ENCODE data around the gene AFAP1. TPM values are rescaled to one million over a fixed set of nuclear protein-coding genes. Genes with fewer than 3 reads are reported as not detected.

AFAP1 gene
- total and polyA plus RNA-seq, 2 of the 8 experiments (the other 6 are each of a cell fraction or from before 2014, with no cell fraction given), result 3.6 to 18.2 TPM

DNA sequence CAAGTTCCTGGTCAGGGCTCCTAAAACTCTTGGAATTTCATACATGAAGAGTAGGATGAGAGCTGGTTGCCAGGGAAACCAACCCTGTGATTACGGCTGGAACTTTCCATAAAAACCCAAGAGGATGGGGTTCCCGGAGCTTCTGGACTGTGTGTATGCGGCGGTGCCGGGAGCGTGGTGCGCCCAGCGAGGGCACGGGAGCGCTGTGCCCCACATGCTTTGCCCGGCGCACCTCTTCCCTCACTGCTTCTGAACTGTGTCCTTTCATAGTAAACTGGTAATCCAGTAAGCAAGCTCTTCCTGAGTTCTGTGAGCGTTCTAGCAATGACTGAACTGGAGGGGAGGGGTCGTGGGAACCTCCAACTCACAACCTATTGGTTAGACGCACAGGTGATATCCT, 152.6 kb downstream of the AFAP1 start:
- no peaks in the 10 kb centered on the region for H3K27me3 ChIP-seq (replicated peaks in 1 of 4; ENCODE audit: control insufficient read depth in 3 of 4, extremely low read depth in 1 of 4, insufficient read depth in 3 of 4, low read length in 3 of 4)
- no peak for FAIRE-seq
- no peak overlapping the region for H3K18ac ChIP-seq (ENCODE audit: extremely low read depth, low read length)
- 88% methylated on average over 15 of the region's 15 CpGs; no CpG with 5 or more reads in 1 of the 2 experiments for WGBS, 2 experiments (ENCODE audit: extremely low coverage in 1 of 2, insufficient coverage in 1 of 2, insufficient read length in 1 of 2, insufficient replicate concordance in 2 of 2, low coverage in 1 of 2, low lambda C conversion rate in 2 of 2, missing lambda C conversion rate in 1 of 2)
- H2BK20ac ChIP-seq (ENCODE audit: low read length), result no peak overlapping the region
- no peak overlapping the region for H3K4ac ChIP-seq (replicated peaks; ENCODE audit: insufficient read length, low read depth, low read length)
- peak overlapping the region; percentile 24; the same call in 1 of the 2 replicates for H2BK5ac ChIP-seq (ENCODE audit: low read depth, low read length)
- ChIA-PET CTCF (ENCODE audit: partially characterized antibody) (interaction anchor here (0.8 to 1.4 kb wide), 4 partner anchors 15 to 229 kb away, joined by 3 to 8 read pairs (median 4); no protein-coding TSS in a partner anchor), POLR2A (ENCODE audit: partially characterized antibody) (no interaction called here)
- no peak overlapping the region for H3K4me3 ChIP-seq (ENCODE audit: extremely low read depth in 1 of 4, insufficient read depth in 2 of 4, low read depth in 3 of 4, low read length in 4 of 4)
- peaks cover 0 to 2% of the 10 kb centered on the region in 2 experiments for H4K20me1 ChIP-seq (replicated peaks in 1 of 2; ENCODE audit: control insufficient read depth in 1 of 2, insufficient read depth in 2 of 2, low read length in 2 of 2)
- H2BK120ac ChIP-seq (replicated peaks; ENCODE audit: low read depth, low read length), result no peak overlapping the region
- no peaks in the 10 kb centered on the region for H3K23me2 ChIP-seq (ENCODE audit: low read depth, low read length)
- H3K79me2 ChIP-seq (ENCODE audit: control insufficient read depth in 1 of 2, insufficient read depth in 2 of 2, low read length in 2 of 2), result no peaks in the 10 kb centered on the region
- no peaks in the 10 kb centered on the region for H3K9me3 ChIP-seq (ENCODE audit: insufficient read depth in 2 of 2, low read depth in 1 of 2, low read length in 1 of 2)
- H3K27ac ChIP-seq (ENCODE audit: low read depth, low read length), result no peak overlapping the region
- no peak overlapping the region for H2AFZ ChIP-seq (ENCODE audit: low read length)
- peaks cover 0 to 3% (median 0%) of the 10 kb centered on the region in 4 experiments; a peak in 2 of 8 replicates for H3K36me3 ChIP-seq (ENCODE audit: control insufficient read depth in 2 of 4, insufficient read depth in 4 of 4, low read length in 3 of 4)
- no peak overlapping the region for H2BK15ac ChIP-seq (ENCODE audit: low read length)
- no peaks in the 10 kb centered on the region for H3K4me1 ChIP-seq (replicated peaks in 1 of 4; ENCODE audit: control insufficient read depth in 3 of 4, insufficient read depth in 4 of 4, low read length in 3 of 4)
- H4K5ac ChIP-seq (ENCODE audit: insufficient read length, low read depth, low read length), result no peak overlapping the region
- no peak for TF ChIP-seq MAFK (IDR thresholded peaks at IDR 0.05; ENCODE audit: low read depth, low read length)
- TF ChIP-seq SP1 (IDR thresholded peaks at IDR 0.05; ENCODE audit: low read depth, low read length), result no peak
- TF ChIP-seq YY1 (IDR thresholded peaks at IDR 0.05; ENCODE audit: low read depth, low read length), result no peak
- no peak for TF ChIP-seq POLR2A (IDR thresholded peaks at IDR 0.05; ENCODE audit: control extremely low read depth in 1 of 2, low read depth in 2 of 2, low read length in 2 of 2)
- no peak for TF ChIP-seq NANOG (IDR thresholded peaks at IDR 0.05; ENCODE audit: insufficient read depth, low read depth, low read length, poor library complexity, severe bottlenecking)
- no peak overlapping the region for H4K91ac ChIP-seq (replicated peaks; ENCODE audit: insufficient read length, low read length)
- no peak overlapping the region for H4K8ac ChIP-seq (ENCODE audit: extremely low read depth, insufficient read depth, low read length)
- H3K9ac ChIP-seq (replicated peaks in 1 of 4; ENCODE audit: extremely low read depth in 1 of 4, low read depth in 3 of 4, low read length in 3 of 4), result no peak overlapping the region
- no peak overlapping the region for H3K4me2 ChIP-seq (ENCODE audit: insufficient read depth in 1 of 2, low read depth in 2 of 2, low read length in 2 of 2)
- no peak overlapping the region for H2AK5ac ChIP-seq (ENCODE audit: low read depth, low read length)
- H3K56ac ChIP-seq (replicated peaks; ENCODE audit: insufficient read length, low read depth, low read length), result no peak overlapping the region
- H2BK12ac ChIP-seq (ENCODE audit: low read depth, low read length), result no peak overlapping the region
- DNase-seq (ENCODE audit: low read depth in 1 of 2, low spot score in 2 of 2), result no peak
- no peak overlapping the region for H3K14ac ChIP-seq (ENCODE audit: insufficient read length)
- H3K23ac ChIP-seq (ENCODE audit: insufficient read length), result no peak overlapping the region
- no peaks in the 10 kb centered on the region for H3K79me1 ChIP-seq (ENCODE audit: low read depth, low read length)

Data from H1 (cell line).